GM10266 (cell line): ENCODE measurements around the gene SLF2.

Experiments
- DNase-seq: peaks from one replicate; pipeline ENCODE4 v3.0.0; 2012; ENCODE audit errors: extremely low spot score
- TF ChIP-seq, protein P1 (sequence below): IDR thresholded peaks from 2 replicates; pipeline ENCODE4 v1.5.1; 2012; ENCODE audit warnings: mild to moderate bottlenecking, low read depth; ENCODE audit not compliant: control insufficient read depth, insufficient read depth; ENCODE audit errors: missing control alignments

SLF2 gene

GRCh38 chr10:100996678-100997359 is 84.1 kb downstream of the SLF2 start:
- peak; percentile 77 for DNase-seq
- TF ChIP-seq, protein P1, sequence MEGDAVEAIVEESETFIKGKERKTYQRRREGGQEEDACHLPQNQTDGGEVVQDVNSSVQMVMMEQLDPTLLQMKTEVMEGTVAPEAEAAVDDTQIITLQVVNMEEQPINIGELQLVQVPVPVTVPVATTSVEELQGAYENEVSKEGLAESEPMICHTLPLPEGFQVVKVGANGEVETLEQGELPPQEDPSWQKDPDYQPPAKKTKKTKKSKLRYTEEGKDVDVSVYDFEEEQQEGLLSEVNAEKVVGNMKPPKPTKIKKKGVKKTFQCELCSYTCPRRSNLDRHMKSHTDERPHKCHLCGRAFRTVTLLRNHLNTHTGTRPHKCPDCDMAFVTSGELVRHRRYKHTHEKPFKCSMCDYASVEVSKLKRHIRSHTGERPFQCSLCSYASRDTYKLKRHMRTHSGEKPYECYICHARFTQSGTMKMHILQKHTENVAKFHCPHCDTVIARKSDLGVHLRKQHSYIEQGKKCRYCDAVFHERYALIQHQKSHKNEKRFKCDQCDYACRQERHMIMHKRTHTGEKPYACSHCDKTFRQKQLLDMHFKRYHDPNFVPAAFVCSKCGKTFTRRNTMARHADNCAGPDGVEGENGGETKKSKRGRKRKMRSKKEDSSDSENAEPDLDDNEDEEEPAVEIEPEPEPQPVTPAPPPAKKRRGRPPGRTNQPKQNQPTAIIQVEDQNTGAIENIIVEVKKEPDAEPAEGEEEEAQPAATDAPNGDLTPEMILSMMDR, result no peak

DNA sequence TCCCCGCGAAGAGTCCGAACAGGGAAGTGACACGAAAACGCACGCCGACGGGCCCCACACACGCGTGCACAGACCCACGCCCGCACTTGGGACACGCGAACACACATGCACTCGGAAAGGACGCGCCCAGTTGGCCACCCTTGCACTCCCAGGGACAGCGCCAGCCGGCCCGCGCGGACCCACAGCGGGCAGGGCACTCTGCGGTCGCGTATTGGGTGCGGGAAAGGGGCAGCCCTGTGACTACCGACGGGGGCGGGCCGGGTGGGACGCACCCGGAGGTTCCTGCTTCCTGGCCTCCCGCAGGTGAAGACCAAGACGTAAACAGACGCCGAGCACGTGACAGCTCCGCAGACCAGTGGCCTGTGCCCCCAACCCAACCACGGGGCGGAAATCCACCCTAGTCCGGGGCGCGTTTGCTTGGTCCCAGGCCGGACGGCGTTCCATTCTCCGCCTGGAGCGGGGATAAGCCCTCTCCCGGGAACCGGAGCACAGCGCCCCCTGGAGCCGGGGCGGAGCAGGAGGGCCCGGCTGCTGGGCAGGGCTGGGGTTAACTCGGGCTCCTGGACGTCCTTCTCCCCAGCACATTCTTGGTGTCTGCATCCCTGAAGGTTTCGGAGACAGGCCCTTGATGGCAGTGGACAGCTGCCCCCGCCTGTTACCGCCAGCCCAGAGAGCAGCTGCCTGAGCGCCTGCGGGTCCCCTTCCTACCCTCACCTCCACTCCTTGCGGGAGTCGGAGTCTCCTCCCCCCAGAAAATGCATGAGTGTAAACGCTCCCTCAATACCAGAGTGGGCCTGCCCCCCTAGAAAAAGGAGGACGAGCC is 84.8 kb downstream of the SLF2 start:
- DNase-seq, result peak; percentile 89
- TF ChIP-seq, protein P1, result peak; percentile 79

GRCh38 chr10:100998183-100998990 is 85.6 kb downstream of the SLF2 start:
- peak; percentile 85 for DNase-seq
- TF ChIP-seq, protein P1, result no peak

GRCh38 chr10:100998991-100999741 is 86.4 kb downstream of the SLF2 start:
- DNase-seq, result peak; percentile 96
- TF ChIP-seq, protein P1, result peak; percentile 86

GRCh38 chr10:100999742-101000126 is 87.0 kb downstream of the SLF2 start, which contains the start of gene LZTS2:
TSS of gene LZTS2 (plus strand) at chr10:100999808. CDS start at chr10:101002539, 2,731 bp downstream.
- no peak for DNase-seq

More at GRCh38 chr10:100999742-101000126, 87.0 kb downstream of the SLF2 start, which contains the start of gene LZTS2:
- TF ChIP-seq, protein P1, result no peak
